HG03175 (cell line): ENCODE measurements around the gene ARNT2.

Experiments used
- ATAC-seq: cut with Tn5 transposase; IDR thresholded peaks from one replicate; pipeline ENCODE4 v1.9.1; 2021; ENCODE audit warnings: mild to moderate bottlenecking, moderate library complexity; ENCODE audit not compliant: unreplicated experiment

ARNT2 gene

GRCh38 chr15:80568876-80569605 is 164.9 kb downstream of the ARNT2 start:
- no peak for ATAC-seq

- ATAC-seq: no peak
Observed at GRCh38 chr15:80569656-80570055, 165.5 kb downstream of the ARNT2 start.

GRCh38 chr15:80570553-80570952 is 166.4 kb downstream of the ARNT2 start:
- ATAC-seq: no peak

GRCh38 chr15:80572337-80572736 is 168.2 kb downstream of the ARNT2 start:
- ATAC-seq: no peak

- no peak for ATAC-seq
Observed at GRCh38 chr15:80573606-80574005, 169.4 kb downstream of the ARNT2 start.

- no peak for ATAC-seq
Observed at GRCh38 chr15:80574590-80574989, 170.4 kb downstream of the ARNT2 start.

- no peak for ATAC-seq
Observed at GRCh38 chr15:80576519-80577090, 172.4 kb downstream of the ARNT2 start.

- no peak for ATAC-seq
Observed at GRCh38 chr15:80577552-80578205, 173.5 kb downstream of the ARNT2 start.

- ATAC-seq: no peak
Observed at GRCh38 chr15:80578206-80578595, 174.0 kb downstream of the ARNT2 start.

- no peak for ATAC-seq
Observed at GRCh38 chr15:80578871-80579270, 174.7 kb downstream of the ARNT2 start.

GRCh38 chr15:80579611-80580010 is 175.4 kb downstream of the ARNT2 start:
- ATAC-seq: no peak

- no peak for ATAC-seq
Observed at GRCh38 chr15:80580106-80580505, 175.9 kb downstream of the ARNT2 start.

GRCh38 chr15:80580536-80581260 is 176.5 kb downstream of the ARNT2 start:
- no peak for ATAC-seq

GRCh38 chr15:80581976-80582375 is 177.8 kb downstream of the ARNT2 start:
- ATAC-seq: no peak

GRCh38 chr15:80582816-80583423 is 178.7 kb downstream of the ARNT2 start:
- no peak for ATAC-seq

GRCh38 chr15:80584561-80584964 is 180.4 kb downstream of the ARNT2 start:
- ATAC-seq: no peak

- no peak for ATAC-seq
Observed at GRCh38 chr15:80584973-80585525, 180.9 kb downstream of the ARNT2 start.

GRCh38 chr15:80585544-80586018 is 181.4 kb downstream of the ARNT2 start:
- no peak for ATAC-seq

- no peak for ATAC-seq
Observed at GRCh38 chr15:80586161-80586560, 182.0 kb downstream of the ARNT2 start.

- ATAC-seq: no peak
Observed at GRCh38 chr15:80587007-80587406, 182.8 kb downstream of the ARNT2 start.
